ENCODE data around the gene APOBEC3B. TPM values are rescaled to one million over a fixed set of nuclear protein-coding genes. Genes with fewer than 3 reads are reported as not detected.
A peak's percentile ranks its signal among the peaks of the same experiment; 100 is the strongest.
"Not testable (repeated sequence)": the region's sequence is repeated elsewhere in the genome, so short reads cannot be mapped to it uniquely, and the experiment has no call there.

Gene APOBEC3B
- polyA plus RNA-seq, 1 of the 3 experiments (the other 2 are of a cell fraction) = not detected

- H3K9me3 ChIP-seq = no peaks in the 10 kb centered on the region
- peaks cover 0 to 4% of the 10 kb centered on the region in 2 experiments; a peak in 1 of 4 replicates for H3K4me1 ChIP-seq (ENCODE audit: control insufficient read depth in 1 of 2, insufficient read depth in 2 of 2, low read depth in 1 of 2, low read length in 1 of 2)
- no peak for DNase-seq
- no peak overlapping the region for H3K9ac ChIP-seq
- H3K27ac ChIP-seq (ENCODE audit: low read depth in 2 of 2, low read length in 1 of 2) = no peak overlapping the region
- no peak overlapping the region for H3K4me3 ChIP-seq (ENCODE audit: low read depth in 2 of 2, low read length in 1 of 2)
- WGBS (ENCODE audit: low lambda C conversion rate) = 86% methylated on average over 15 of the region's 15 CpGs
- no peaks in the 10 kb centered on the region for H3K36me3 ChIP-seq (replicated peaks in 1 of 2; ENCODE audit: control insufficient read depth in 1 of 2, insufficient read depth in 2 of 2, low read length in 1 of 2)
- no peak overlapping the region for H2AFZ ChIP-seq (ENCODE audit: low read depth)
- H3F3A ChIP-seq (replicated peaks; ENCODE audit: insufficient read depth) = no peaks in the 10 kb centered on the region
- CTCF ChIA-PET = no interaction called here
- no peak overlapping the region for H3K4me2 ChIP-seq
- H3K9me2 ChIP-seq = no peaks in the 10 kb centered on the region
- H4K20me1 ChIP-seq (ENCODE audit: insufficient read depth) = no peaks in the 10 kb centered on the region
- TF ChIP-seq TEAD4 (IDR thresholded peaks at IDR 0.05; ENCODE audit: borderline replicate concordance, insufficient read depth) (no peak), GABPA (IDR thresholded peaks at IDR 0.05; ENCODE audit: low read depth) (no peak), IRF3 (IDR thresholded peaks at IDR 0.05; ENCODE audit: low read depth, low read length) (no peak), FOXJ3 (CRISPR knock-in tag; IDR thresholded peaks at IDR 0.05) (no peak), MEF2A (IDR thresholded peaks at IDR 0.05; ENCODE audit: borderline replicate concordance, low read depth) (no peak)
- no peaks in the 10 kb centered on the region for H3K27me3 ChIP-seq (ENCODE audit: insufficient read depth)
- POLR2A ChIA-PET = no interaction called here
- H3K79me2 ChIP-seq (ENCODE audit: insufficient read depth) = peaks cover 14% of the 10 kb centered on the region; the same call in 1 of the 2 replicates
Measured at GRCh38 chr22:39010946-39011345, 28.8 kb downstream of the APOBEC3B start.

DNA sequence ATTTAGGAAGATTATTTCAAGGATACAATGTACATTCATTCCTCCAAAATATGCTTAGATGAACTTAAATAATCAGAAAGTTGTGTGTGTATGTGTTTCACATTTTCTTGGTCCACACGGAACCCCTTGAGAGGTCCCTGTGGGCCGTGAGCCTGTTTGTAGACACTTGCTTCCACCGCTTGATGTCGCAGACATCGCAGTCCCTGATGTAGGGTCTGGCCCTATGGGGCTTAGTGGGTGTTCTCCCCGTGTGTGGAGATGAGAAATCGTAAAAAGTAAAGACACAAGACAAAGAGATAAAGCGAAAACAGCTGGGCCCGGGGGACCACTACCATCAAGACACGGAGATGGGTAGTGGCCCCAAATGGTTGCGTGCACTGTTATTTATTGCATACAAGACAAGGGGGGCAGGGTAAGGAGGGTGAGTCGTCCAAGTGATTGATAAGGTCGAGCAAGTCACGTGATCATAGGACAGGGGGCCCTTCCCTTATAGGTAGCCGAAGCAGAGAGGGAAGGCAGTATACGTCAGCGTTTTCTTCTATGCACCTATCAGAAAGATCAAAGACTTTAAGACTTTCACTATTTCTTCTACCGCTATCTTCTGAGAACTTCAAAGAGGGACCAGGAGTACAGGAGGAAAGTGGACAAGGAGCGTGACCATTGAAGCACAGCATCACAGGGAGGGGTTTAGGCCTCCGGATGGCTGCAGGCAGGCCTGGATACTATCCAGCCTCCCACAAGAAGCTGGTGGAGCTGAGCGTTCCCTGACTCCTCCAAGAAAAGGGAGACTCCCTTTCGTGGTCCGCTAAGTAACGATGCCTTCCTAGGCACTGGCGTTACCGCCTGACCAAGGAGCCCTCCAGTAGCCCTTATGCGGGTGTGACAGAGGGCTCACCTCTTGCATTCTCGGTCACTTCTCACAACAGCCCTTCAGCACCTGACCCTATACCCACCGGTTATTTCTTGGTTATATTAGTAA is 30.7 kb downstream of the APOBEC3B start:
- CTCF ChIA-PET = interaction anchor here (1.4 kb wide), 1 partner anchor 15 kb away, joined by 3 read pairs; no protein-coding TSS in a partner anchor
- 90% methylated on average over 20 of the region's 29 CpGs for WGBS (ENCODE audit: low lambda C conversion rate)
- Histone ChIP-seq H3F3A (replicated peaks; ENCODE audit: insufficient read depth) (no peaks in the 10 kb centered on the region), H3K9me3 (no peaks in the 10 kb centered on the region), H3K4me3 (ENCODE audit: low read depth in 2 of 2, low read length in 1 of 2) (no peak overlapping the region), H3K27ac (ENCODE audit: low read depth in 2 of 2, low read length in 1 of 2) (no peak overlapping the region), H3K27me3 (ENCODE audit: insufficient read depth) (no peaks in the 10 kb centered on the region), H2AFZ (ENCODE audit: low read depth) (no peak overlapping the region), H3K79me2 (ENCODE audit: insufficient read depth) (peaks cover 14% of the 10 kb centered on the region; the same call in 1 of the 2 replicates), H4K20me1 (ENCODE audit: insufficient read depth) (no peaks in the 10 kb centered on the region), H3K9ac (no peak overlapping the region), H3K4me2 (no peak overlapping the region), H3K4me1 (ENCODE audit: control insufficient read depth in 1 of 2, insufficient read depth in 2 of 2, low read depth in 1 of 2, low read length in 1 of 2) (peaks cover 0 to 4% of the 10 kb centered on the region in 2 experiments; a peak in 1 of 4 replicates), H3K9me2 (no peaks in the 10 kb centered on the region), H3K36me3 (replicated peaks in 1 of 2; ENCODE audit: control insufficient read depth in 1 of 2, insufficient read depth in 2 of 2, low read length in 1 of 2) (no peaks in the 10 kb centered on the region)
- POLR2A ChIA-PET = no interaction called here
- no peak for DNase-seq
- no peak for TF ChIP-seq TAF1 (IDR thresholded peaks at IDR 0.05; ENCODE audit: borderline replicate concordance, low read depth, low read length)
- no peak for TF ChIP-seq FOXM1 (IDR thresholded peaks at IDR 0.05; ENCODE audit: low read depth)
- TF ChIP-seq, protein P1, sequence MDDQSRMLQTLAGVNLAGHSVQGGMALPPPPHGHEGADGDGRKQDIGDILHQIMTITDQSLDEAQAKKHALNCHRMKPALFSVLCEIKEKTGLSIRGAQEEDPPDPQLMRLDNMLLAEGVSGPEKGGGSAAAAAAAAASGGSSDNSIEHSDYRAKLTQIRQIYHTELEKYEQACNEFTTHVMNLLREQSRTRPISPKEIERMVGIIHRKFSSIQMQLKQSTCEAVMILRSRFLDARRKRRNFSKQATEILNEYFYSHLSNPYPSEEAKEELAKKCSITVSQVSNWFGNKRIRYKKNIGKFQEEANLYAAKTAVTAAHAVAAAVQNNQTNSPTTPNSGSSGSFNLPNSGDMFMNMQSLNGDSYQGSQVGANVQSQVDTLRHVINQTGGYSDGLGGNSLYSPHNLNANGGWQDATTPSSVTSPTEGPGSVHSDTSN (IDR thresholded peaks at IDR 0.05) = no peak
- TF ChIP-seq JUND (IDR thresholded peaks at IDR 0.05) = no peak
- no peak for TF ChIP-seq TEAD4 (IDR thresholded peaks at IDR 0.05; ENCODE audit: borderline replicate concordance, insufficient read depth)
- no peak for TF ChIP-seq SMC3 (IDR thresholded peaks at IDR 0.05; ENCODE audit: low read depth, low read length)

DNA sequence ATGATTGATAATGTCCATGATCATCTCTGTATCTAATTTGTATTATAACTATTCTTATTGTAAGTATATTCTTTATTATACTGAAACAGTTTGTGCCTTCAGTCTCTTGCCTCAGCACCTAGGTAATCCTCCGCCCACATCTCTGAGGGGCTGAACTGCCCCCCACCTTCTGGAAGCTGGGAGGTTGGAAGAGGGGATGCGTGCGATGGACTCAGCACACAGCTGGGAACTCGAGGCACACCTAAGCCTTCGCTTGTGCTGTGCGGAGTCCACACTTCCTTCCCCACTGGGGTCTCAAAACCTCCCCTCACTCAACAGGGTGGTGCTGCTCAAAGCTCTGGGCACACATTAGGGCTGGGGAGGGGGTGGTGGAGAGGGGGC is 31.4 kb downstream of the APOBEC3B start:
- H3K4me1 ChIP-seq (ENCODE audit: control insufficient read depth in 1 of 2, insufficient read depth in 2 of 2, low read depth in 1 of 2, low read length in 1 of 2); DNase-seq; H3F3A ChIP-seq (replicated peaks; ENCODE audit: insufficient read depth); H4K20me1 ChIP-seq (ENCODE audit: insufficient read depth); H3K27me3 ChIP-seq (ENCODE audit: insufficient read depth); H3K9me2 ChIP-seq; H3K9me3 ChIP-seq; POLR2A ChIA-PET; H3K36me3 ChIP-seq (replicated peaks in 1 of 2; ENCODE audit: control insufficient read depth in 1 of 2, insufficient read depth in 2 of 2, low read length in 1 of 2); H3K4me3 ChIP-seq (ENCODE audit: low read depth in 2 of 2, low read length in 1 of 2); H3K9ac ChIP-seq: not testable (repeated sequence)
- H3K4me2 ChIP-seq = peak overlapping the region; percentile 78; the same call in 1 of the 2 replicates
- H3K27ac ChIP-seq (ENCODE audit: low read depth in 2 of 2, low read length in 1 of 2) = peak overlapping the region; percentile 48 to 87; a peak in 3 of 4 replicates
- CTCF ChIA-PET = interaction anchor here (1.4 kb wide), 1 partner anchor 15 kb away, joined by 3 read pairs; no protein-coding TSS in a partner anchor
- whole genome bisulfite sequencing (ENCODE audit: low lambda C conversion rate) = 94% methylated on average over 3 of the region's 6 CpGs
- 0 out of 2 replicates have a peak overlapping the region, but pooled peaks have one; percentile 41 for H2AFZ ChIP-seq (ENCODE audit: low read depth)
- peaks cover 14% of the 10 kb centered on the region; the same call in 1 of the 2 replicates for H3K79me2 ChIP-seq (ENCODE audit: insufficient read depth)
